ENCODE results near the gene GALNTL6.

GALNTL6 gene

GRCh38 chr4:172553216-172553615, 740.0 kb downstream of the GALNTL6 start:
- no peak for TF ChIP-seq CTCF (IDR thresholded peaks at IDR 0.05; ENCODE audit: low read depth, low read length)
- no peak for DNase-seq (ENCODE audit: extremely low read depth, low read depth)

- DNase-seq (ENCODE audit: extremely low read depth, low read depth), result no peak
- no peak for TF ChIP-seq CTCF (IDR thresholded peaks at IDR 0.05; ENCODE audit: low read depth, low read length)
Observed at GRCh38 chr4:172554588-172554987, 741.4 kb downstream of the GALNTL6 start.

- no peak for TF ChIP-seq CTCF (IDR thresholded peaks at IDR 0.05; ENCODE audit: low read depth, low read length)
- DNase-seq (ENCODE audit: extremely low read depth, low read depth), result no peak
Observed at GRCh38 chr4:172555725-172556124, 742.5 kb downstream of the GALNTL6 start.

- TF ChIP-seq CTCF (IDR thresholded peaks at IDR 0.05; ENCODE audit: low read depth, low read length), result no peak
Observed at GRCh38 chr4:172573899-172574298, 760.7 kb downstream of the GALNTL6 start.

GRCh38 chr4:172578712-172579111, 765.5 kb downstream of the GALNTL6 start:
- no peak for TF ChIP-seq CTCF (IDR thresholded peaks at IDR 0.05; ENCODE audit: low read depth, low read length)
- DNase-seq (ENCODE audit: extremely low read depth, low read depth), result no peak

More at GRCh38 chr4:172573899-172574298, 760.7 kb downstream of the GALNTL6 start:
- no peak for DNase-seq (ENCODE audit: extremely low read depth, low read depth)

- TF ChIP-seq CTCF (IDR thresholded peaks at IDR 0.05; ENCODE audit: low read depth, low read length), result no peak
- no peak for DNase-seq (ENCODE audit: extremely low read depth, low read depth)
Observed at GRCh38 chr4:172584816-172585215, 771.6 kb downstream of the GALNTL6 start.

- no peak for TF ChIP-seq CTCF (IDR thresholded peaks at IDR 0.05; ENCODE audit: low read depth, low read length)
- no peak for DNase-seq (ENCODE audit: extremely low read depth, low read depth)
Observed at GRCh38 chr4:172596206-172596605, 783.0 kb downstream of the GALNTL6 start.

Data from AG09319 (cell line).